H9 (cell line): ENCODE data around the gene CHTF8. TPM values are rescaled to one million over a fixed set of nuclear protein-coding genes. Genes with fewer than 3 reads are reported as not detected.

Experiments
- DNase-seq: peaks from one replicate; pipeline ENCODE4 v3.0.0-alpha.2; 2017
- H2AFZ ChIP-seq: one replicate; pipeline ENCODE4 v1.6.1; 2013; ENCODE audit warnings: mild to moderate bottlenecking, low read length, control low read depth, moderate library complexity
- H2AK5ac ChIP-seq: 2 replicates; pipeline ENCODE4 v1.6.1; 2013; ENCODE audit warnings: low read length, control low read depth, mixed read lengths; ENCODE audit not compliant: insufficient read length
- H2BK120ac ChIP-seq: one replicate; pipeline ENCODE4 v1.6.1; 2013; ENCODE audit warnings: low read depth, mild to moderate bottlenecking, low read length, control low read depth, inconsistent platforms; ENCODE audit not compliant: poor library complexity, severe bottlenecking
- H2BK12ac ChIP-seq: 2 replicates; pipeline ENCODE4 v1.6.1; 2013; ENCODE audit warnings: low read length, control low read depth, mixed read lengths, low read depth; ENCODE audit not compliant: insufficient read length
- H2BK15ac ChIP-seq: 2 replicates; pipeline ENCODE4 v1.6.1; 2013; ENCODE audit warnings: low read depth, low read length, control low read depth
- H2BK20ac ChIP-seq: one replicate; pipeline ENCODE4 v1.6.1; 2013; ENCODE audit warnings: low read depth, mild to moderate bottlenecking, low read length, control low read depth, inconsistent platforms; ENCODE audit not compliant: poor library complexity, severe bottlenecking
- H2BK5ac ChIP-seq: 2 replicates; pipeline ENCODE4 v1.6.1; 2013; ENCODE audit warnings: low read length, control low read depth, mixed read lengths; ENCODE audit not compliant: insufficient read length
- H3K14ac ChIP-seq: 2 replicates; pipeline ENCODE4 v1.6.1; 2013; ENCODE audit warnings: low read length, control low read depth; ENCODE audit not compliant: insufficient read depth
- H3K18ac ChIP-seq: 2 replicates; pipeline ENCODE4 v1.6.1; 2013; ENCODE audit warnings: low read depth, mild to moderate bottlenecking, mixed read lengths, low read length, control low read depth; ENCODE audit not compliant: insufficient read length
- H3K23ac ChIP-seq: 2 replicates; pipeline ENCODE4 v1.6.1; 2013; ENCODE audit warnings: low read length, control low read depth, mixed read lengths, low read depth; ENCODE audit not compliant: insufficient read length
- H3K23me2 ChIP-seq: 2 replicates; pipeline ENCODE4 v1.6.1; 2013; ENCODE audit warnings: low read depth, mild to moderate bottlenecking, mixed read lengths, low read length, control low read depth; ENCODE audit not compliant: insufficient read length, poor library complexity, severe bottlenecking
- H3K27ac ChIP-seq: 2 replicates; pipeline ENCODE4 v1.5.1; 2013; ENCODE audit warnings: low read length, control low read depth, mixed read lengths, low read depth; ENCODE audit not compliant: insufficient read length
- H3K27me3 ChIP-seq: 2 replicates; pipeline ENCODE4 v1.6.1; 2013; ENCODE audit warnings: low read length, control low read depth, inconsistent platforms; ENCODE audit not compliant: insufficient read depth
- H3K4ac ChIP-seq: 2 replicates; pipeline ENCODE4 v1.6.1; 2013; ENCODE audit warnings: low read depth, mild to moderate bottlenecking, control low read depth, inconsistent platforms, low read length, moderate library complexity
- H3K4me1 ChIP-seq: 2 replicates; pipeline ENCODE4 v1.6.1; 2013; ENCODE audit warnings: low read length, control low read depth, inconsistent platforms; ENCODE audit not compliant: insufficient read depth
- H3K4me2 ChIP-seq: 2 replicates; pipeline ENCODE4 v1.6.1; 2013; ENCODE audit warnings: low read length, control low read depth, mixed read lengths; ENCODE audit not compliant: insufficient read length, insufficient read depth
- H3K56ac ChIP-seq: 2 replicates; pipeline ENCODE4 v1.6.1; 2013; ENCODE audit warnings: low read depth, mild to moderate bottlenecking, mixed read lengths, low read length, control low read depth; ENCODE audit not compliant: insufficient read length
- H3K79me1 ChIP-seq: 2 replicates; pipeline ENCODE4 v1.6.1; 2013; ENCODE audit warnings: low read depth, mild to moderate bottlenecking, moderate library complexity, low read length, control low read depth, inconsistent platforms; ENCODE audit not compliant: insufficient read depth, poor library complexity, severe bottlenecking
- H3K79me2 ChIP-seq: 2 replicates; pipeline ENCODE4 v1.6.1; 2013; ENCODE audit warnings: low read length, control low read depth, inconsistent platforms; ENCODE audit not compliant: insufficient read depth
- H3K9ac ChIP-seq: 2 replicates; pipeline ENCODE4 v1.6.1; 2013; ENCODE audit warnings: low read length, control low read depth, mixed read lengths; ENCODE audit not compliant: insufficient read length; ENCODE audit errors: extremely low read depth
- H3K9me3 ChIP-seq: one replicate; pipeline ENCODE4 v1.6.1; 2013; ENCODE audit warnings: low read depth, low read length, inconsistent platforms; ENCODE audit not compliant: control insufficient read depth
- H3T11ph ChIP-seq: one replicate; pipeline ENCODE4 v1.6.1; 2013; ENCODE audit warnings: mild to moderate bottlenecking, low read length, control low read depth, inconsistent platforms
- H4K20me1 ChIP-seq: one replicate; pipeline ENCODE4 v1.6.1; 2013; ENCODE audit not compliant: control insufficient read depth, insufficient read length, insufficient read depth
- H4K5ac ChIP-seq: 2 replicates; pipeline ENCODE4 v1.6.1; 2013; ENCODE audit warnings: low read depth, mild to moderate bottlenecking, mixed read lengths, low read length, control low read depth; ENCODE audit not compliant: insufficient read length
- H4K8ac ChIP-seq: replicated peaks from 2 replicates; pipeline ENCODE4 v1.6.1; 2013; ENCODE audit warnings: low read length, control low read depth, mixed read lengths, low read depth; ENCODE audit not compliant: insufficient read length
- H4K91ac ChIP-seq: 2 replicates; pipeline ENCODE4 v1.6.1; 2013; ENCODE audit warnings: low read depth, mild to moderate bottlenecking, moderate library complexity, mixed read lengths, low read length, control low read depth; ENCODE audit not compliant: insufficient read length
- H3K27ac Mint-ChIP-seq, 3 experiments: 2 replicates in 2 of 3; 3 replicates in 1 of 3; pipeline ENCODE4 v1.8.0; 2020 to 2021; ENCODE audit warnings: mixed read lengths in 3 of 3, mild to moderate bottlenecking in 1 of 3, moderate library complexity in 1 of 3
- H3K27me3 Mint-ChIP-seq: 2 replicates; pipeline ENCODE4 v1.8.0; 2021; ENCODE audit warnings: low read depth, mild to moderate bottlenecking, moderate library complexity, mixed read lengths
- H3K36me3 Mint-ChIP-seq, 3 experiments: 2 replicates in 2 of 3; 3 replicates in 1 of 3; pipeline ENCODE4 v1.8.0; 2020 to 2021; ENCODE audit warnings: low read depth in 3 of 3, mixed read lengths in 3 of 3; ENCODE audit not compliant: insufficient read depth in 1 of 3
- H3K4me1 Mint-ChIP-seq, 2 experiments: 2 replicates each; pipeline ENCODE4 v1.8.0; 2020; ENCODE audit warnings: mixed read lengths in 2 of 2
- H3K4me3 Mint-ChIP-seq, 2 experiments: 2 replicates in 1 of 2; 3 replicates in 1 of 2; pipeline ENCODE4 v1.8.0; 2020 to 2021; ENCODE audit warnings: mild to moderate bottlenecking in 2 of 2, mixed read lengths in 2 of 2, moderate library complexity in 1 of 2
- H3K9me3 Mint-ChIP-seq, 2 experiments: 2 replicates in 1 of 2; 3 replicates in 1 of 2; pipeline ENCODE4 v1.8.0; 2020; ENCODE audit warnings: mild to moderate bottlenecking in 2 of 2, mixed read lengths in 2 of 2, moderate library complexity in 1 of 2
- CTCF ChIP-seq: fragments of 200-600 bp; sonication (generic); conservative IDR thresholded peaks from 3 replicates; pipeline ENCODE4 v1.8.0; 2021; ENCODE audit warnings: antibody characterized with exemption, mild to moderate bottlenecking
- WGBS: extraction: QIAGEN DNeasy Blood & Tissue Kit; methylation state at CpG from one replicate; pipeline ENCODE4 v1.1.7; 2013; ENCODE audit warnings: missing lambda C conversion rate, low lambda C conversion rate, mixed read lengths; ENCODE audit not compliant: insufficient read length; ENCODE audit errors: extremely low coverage; 5-methylcytosine and 5-hydroxymethylcytosine counted together
- total RNA-seq: library from RNA; stranded (reverse); gene quantifications from 2 replicates; pipeline ENCODE4 v1.2.1, GENCODE V29; 2021

Gene CHTF8
- total RNA-seq, 1 experiment from 2014 or later, result 168 TPM

DNA sequence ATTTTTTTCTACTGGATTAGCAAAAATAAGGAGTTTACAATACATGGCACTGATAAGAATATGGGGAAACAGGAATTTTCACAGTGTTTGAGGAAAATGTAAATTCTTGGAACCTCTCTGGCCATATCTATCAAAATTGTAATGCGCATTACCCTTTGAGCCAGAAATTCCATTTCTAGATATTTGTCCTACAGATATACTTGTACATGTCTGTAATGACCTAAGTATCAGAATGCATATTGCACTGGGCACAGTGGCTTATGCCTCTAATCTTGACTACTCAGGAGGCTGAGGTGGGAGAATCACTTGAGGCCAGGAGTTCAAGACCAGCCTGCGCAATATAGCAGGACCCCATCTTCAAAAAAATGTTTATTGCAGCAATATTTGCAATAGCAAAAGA, 52.7 kb downstream of the CHTF8 start:
- no CpG with 5 or more reads among the region's 2 CpGs for WGBS
- no peak overlapping the region for H2BK5ac ChIP-seq
- H3K9ac ChIP-seq, result no peak overlapping the region
- Mint-ChIP-seq H3K4me3 (no peak overlapping the region), H3K36me3 (peaks cover 0 to 2% (median 0%) of the 10 kb centered on the region in 3 experiments; a peak in 1 of 7 replicates), H3K27me3 (peaks cover 5% of the 10 kb centered on the region), H3K27ac (no peak overlapping the region), H3K4me1 (peaks cover 35 to 37% of the 10 kb centered on the region in 2 experiments), H3K9me3 (no peaks in the 10 kb centered on the region)
- no peaks in the 10 kb centered on the region for H3K23me2 ChIP-seq
- no peak overlapping the region for H4K91ac ChIP-seq
- H3T11ph ChIP-seq, result no peak overlapping the region
- H2AK5ac ChIP-seq, result no peak overlapping the region
- no peak for TF ChIP-seq CTCF
- H2BK15ac ChIP-seq, result no peak overlapping the region
- H3K56ac ChIP-seq, result no peak overlapping the region
- H3K9me3 ChIP-seq, result no peaks in the 10 kb centered on the region
- no peak overlapping the region for H3K14ac ChIP-seq
- H2AFZ ChIP-seq, result no peak overlapping the region
- H3K4ac ChIP-seq, result no peak overlapping the region
- no peak overlapping the region for H4K8ac ChIP-seq
- H2BK12ac ChIP-seq, result no peak overlapping the region
- no peak overlapping the region for H3K27ac ChIP-seq
- H3K79me1 ChIP-seq, result no peaks in the 10 kb centered on the region
- H3K4me1 ChIP-seq, result peaks cover 15% of the 10 kb centered on the region; the same call in 1 of the 2 replicates
- H3K18ac ChIP-seq, result no peak overlapping the region
- no peak overlapping the region for H2BK120ac ChIP-seq
- no peak overlapping the region for H3K4me2 ChIP-seq
- no peaks in the 10 kb centered on the region for H3K79me2 ChIP-seq
- H3K23ac ChIP-seq, result no peak overlapping the region
- H4K5ac ChIP-seq, result no peak overlapping the region
- DNase-seq, result no peak
- no peak overlapping the region for H2BK20ac ChIP-seq
- H4K20me1 ChIP-seq, result no peaks in the 10 kb centered on the region
- H3K27me3 ChIP-seq, result no peaks in the 10 kb centered on the region
